K562 (cell line): ENCODE data around the gene MXRA7. TPM values are rescaled to one million over a fixed set of nuclear protein-coding genes. Genes with fewer than 3 reads are reported as not detected.

Experiments used
- ATAC-seq: fragments of 200-7000 bp; cut with Tn5 transposase; 3 replicates; pipeline ENCODE4 v1.9.1; 2020; ENCODE audit warnings: moderate library complexity
- BruUV-seq: library from RNA; stranded (reverse); fragments of 400-500 nt; replicated peaks from 2 replicates; lab custom pipeline; 2021; lab: Mats Ljungman, UMichigan
- CTCF ChIA-PET: fragments of 300-600 bp; formaldehyde crosslinking; extraction: SDS; loops from one replicate; lab custom pipeline; 2021; ENCODE audit warnings: low intra/inter-chr PET ratio; lab: Yijun Ruan, JAX
- POLR2A ChIA-PET: fragments of 300-600, 350-650 bp; sonication (Branson Sonifier 250); formaldehyde crosslinking; extraction: SDS; loops from one replicate; lab custom pipeline; 2021; ENCODE audit warnings: antibody characterized with exemption, inconsistent platforms; lab: Yijun Ruan, JAX
- DNase-seq, 4 experiments: peaks; one replicate each; pipeline versions ENCODE4 v3.0.0 to v3.0.0-alpha.2; 2011 to 2018; ENCODE audit warnings: low spot score in 3 of 4, mixed read lengths in 3 of 4; ENCODE audit errors: extremely low read depth in 1 of 4
- FAIRE-seq: peaks from 2 replicates; lab custom pipeline; 2011; peaks lifted over from hg19 to GRCh38; lab: Jason Lieb, UNC
- H2AFZ ChIP-seq: 2 replicates; pipeline ENCODE4 v1.6.0; 2011; ENCODE audit warnings: low read depth, low read length, control low read depth, inconsistent platforms
- H3K27ac ChIP-seq: fragments of 200-600 bp; 3 replicates; pipeline ENCODE4 v1.8.0; 2011; ENCODE audit warnings: low read depth, mild to moderate bottlenecking, control low read depth, inconsistent platforms, low read length, moderate library complexity, mixed read lengths; ENCODE audit errors: extremely low read depth
- H3K27me3 ChIP-seq, 2 experiments: fragments of 300-600 bp in 1 of 2; 2 replicates in 1 of 2; 3 replicates in 1 of 2; pipeline versions ENCODE4 v1.6.0 to v1.8.0; 2011; ENCODE audit warnings: inconsistent platforms in 2 of 2, low read length in 2 of 2, mild to moderate bottlenecking in 1 of 2, mixed read lengths in 1 of 2, moderate library complexity in 1 of 2; ENCODE audit not compliant: control insufficient read depth in 2 of 2, insufficient read depth in 2 of 2
- H3K36me3 ChIP-seq: fragments of 300-600 bp; 3 replicates; pipeline ENCODE4 v1.8.0; 2011; ENCODE audit warnings: mild to moderate bottlenecking, low read length, inconsistent platforms; ENCODE audit not compliant: control insufficient read depth, insufficient read depth
- H3K4me1 ChIP-seq, 2 experiments: fragments of 200-600 bp in 1 of 2; replicated peaks in 1 of 2; 2 replicates in 1 of 2; 3 replicates in 1 of 2; pipeline versions ENCODE4 v1.5.1 to v1.8.0; 2011; ENCODE audit warnings: inconsistent platforms in 2 of 2, low read length in 2 of 2, mild to moderate bottlenecking in 1 of 2, mixed read lengths in 1 of 2, moderate library complexity in 1 of 2; ENCODE audit not compliant: control insufficient read depth in 2 of 2, insufficient read depth in 2 of 2
- H3K4me2 ChIP-seq: 2 replicates; pipeline ENCODE4 v1.6.1; 2011; ENCODE audit warnings: low read length, control low read depth, inconsistent platforms, mixed read lengths; ENCODE audit not compliant: insufficient read depth
- H3K4me3 ChIP-seq: fragments of 200-600 bp; sonication (generic), shearing (Covaris generic); 2 replicates; pipeline ENCODE4 v1.5.1; 2016; ENCODE audit warnings: control low read depth, inconsistent platforms
- H3K79me2 ChIP-seq: fragments of 200-600 bp; 3 replicates; pipeline ENCODE4 v1.8.0; 2011; ENCODE audit warnings: low read length, inconsistent platforms; ENCODE audit not compliant: control insufficient read depth, insufficient read depth
- H3K9ac ChIP-seq, 2 experiments: 2 replicates each; pipeline versions ENCODE4 v1.6.0 to v1.6.1; 2011; ENCODE audit warnings: low read depth in 2 of 2, low read length in 2 of 2, control low read depth in 1 of 2, inconsistent platforms in 1 of 2, mild to moderate bottlenecking in 1 of 2, mixed read lengths in 1 of 2; ENCODE audit not compliant: insufficient read depth in 1 of 2
- H3K9me1 ChIP-seq: one replicate; pipeline ENCODE4 v1.6.0; 2011; ENCODE audit warnings: inconsistent platforms, mild to moderate bottlenecking, low read length, moderate library complexity; ENCODE audit not compliant: control insufficient read depth, insufficient read depth
- H3K9me3 ChIP-seq: replicated peaks from 2 replicates; pipeline ENCODE4 v1.5.1; 2011; ENCODE audit warnings: low read depth, low read length, inconsistent platforms; ENCODE audit not compliant: control insufficient read depth, insufficient read depth
- H4K20me1 ChIP-seq: replicated peaks from 2 replicates; pipeline ENCODE4 v1.6.1; 2011; ENCODE audit warnings: low read length, inconsistent platforms, mixed read lengths; ENCODE audit not compliant: control insufficient read depth, insufficient read depth
- CREB1 ChIP-seq, 2 experiments: sonication (generic) in 1 of 2; formaldehyde crosslinking in 1 of 2; IDR thresholded peaks; 2 replicates each; pipeline versions ENCODE4 v1.6.1 to v1.8.0; 2012 to 2022; ENCODE audit warnings: inconsistent platforms in 1 of 2, mild to moderate bottlenecking in 1 of 2, missing genetic modification reagents in 1 of 2, moderate library complexity in 1 of 2
- GABPB2 ChIP-seq: fragments of 250-450 bp; sonication (Bioruptor Pico); conservative IDR thresholded peaks from 2 replicates; pipeline ENCODE4 v1.5.1; 2021; ENCODE audit warnings: mild to moderate bottlenecking
- HDAC1 ChIP-seq, 2 experiments: fragments of 450-650 bp; IDR thresholded peaks; 2 replicates each; pipeline ENCODE4 v1.6.1; 2016 to 2017; ENCODE audit warnings: inconsistent platforms in 1 of 2, mild to moderate bottlenecking in 1 of 2, moderate library complexity in 1 of 2
- HDAC6 ChIP-seq: IDR thresholded peaks from 2 replicates; pipeline ENCODE4 v1.6.1; 2012; ENCODE audit warnings: low read depth, mild to moderate bottlenecking, control low read depth, inconsistent platforms, low read length, moderate library complexity
- KDM1A ChIP-seq, 2 experiments: fragments of 450-650 bp; IDR thresholded peaks; 2 replicates each; pipeline ENCODE4 v1.6.1; 2016; ENCODE audit warnings: mild to moderate bottlenecking in 2 of 2
- NR3C1 ChIP-seq: sonication (generic); formaldehyde crosslinking; IDR thresholded peaks from 2 replicates; pipeline ENCODE4 v1.8.1; 2022; ENCODE audit warnings: missing genetic modification reagents
- PCBP2 ChIP-seq: fragments of 200-400 bp; formaldehyde crosslinking; IDR thresholded peaks from 2 replicates; pipeline ENCODE4 v1.6.1; 2018; ENCODE audit warnings: low read length, low read depth, mild to moderate bottlenecking, moderate library complexity; ENCODE audit not compliant: poor library complexity, severe bottlenecking
- RCOR1 ChIP-seq, 2 experiments: IDR thresholded peaks; 2 replicates each; pipeline ENCODE4 v1.6.1; 2012; ENCODE audit warnings: low read depth in 2 of 2, low read length in 2 of 2, borderline replicate concordance in 1 of 2, improper control_type of control experiment in 1 of 2
- RFX1 ChIP-seq: fragments of 450-650 bp; IDR thresholded peaks from 2 replicates; pipeline ENCODE4 v1.6.1; 2016; ENCODE audit warnings: mild to moderate bottlenecking, moderate library complexity
- ZBTB43 ChIP-seq: sonication (generic); formaldehyde crosslinking; IDR thresholded peaks from 2 replicates; pipeline ENCODE4 v1.8.0; 2023; ENCODE audit warnings: mild to moderate bottlenecking, missing genetic modification reagents
- ZC3H11A ChIP-seq: IDR thresholded peaks from 2 replicates; pipeline ENCODE4 v1.6.1; 2012; ENCODE audit warnings: low read depth, low read length, improper control_type of control experiment
- ZKSCAN1 ChIP-seq: fragments of 150-350 bp; IDR thresholded peaks from 2 replicates; pipeline ENCODE4 v1.6.1; 2016; ENCODE audit warnings: low read depth, low read length
- ZNF23 ChIP-seq: fragments of 250-450 bp; sonication (Bioruptor Pico); IDR thresholded peaks from 2 replicates; pipeline ENCODE4 v1.4.0; 2020; ENCODE audit warnings: mild to moderate bottlenecking
- ZNF384 ChIP-seq: IDR thresholded peaks from 2 replicates; pipeline ENCODE4 v1.6.1; 2012; ENCODE audit warnings: low read depth, low read length, improper control_type of control experiment
- ZNF699 ChIP-seq: fragments of 250-450 bp; sonication (Bioruptor Pico); IDR thresholded peaks from 2 replicates; pipeline ENCODE4 v1.8.0; 2021; ENCODE audit warnings: mild to moderate bottlenecking, moderate library complexity; ENCODE audit not compliant: insufficient replicate concordance
- WGBS: fragments of 100-300 bp; shearing (Covaris generic); methylation state at CpG from one replicate; pipeline ENCODE4 v1.1.6; 2016; ENCODE audit warnings: low coverage, mixed read lengths; ENCODE audit not compliant: insufficient coverage; ENCODE audit errors: missing lambda C conversion rate; 5-methylcytosine and 5-hydroxymethylcytosine counted together
- in situ Hi-C: fragments of 300-500 bp; cut with MboI; formaldehyde crosslinking; loops from 4 replicates; pipeline ENCODE4 v1.15.0; 2018; ENCODE audit warnings: inconsistent platforms, mixed read lengths
- intact Hi-C: fragments of 100-400 bp; cut with micrococcal nuclease; formaldehyde crosslinking; loops from 2 replicates; pipeline ENCODE4 v1.14.2; 2022
- polyA plus RNA-seq, 8 experiments: library from polyadenylated mRNA; depleted of rRNA in 4 of 8; stranded (reverse) in 5 of 8; unstranded in 3 of 8; fragments of >200 nt; fragmentation: Nextera tagmentation in 2 of 8; fragmentation: Illumina TruSeq in 1 of 8; extraction: Ambion mirVana in 2 of 8; extraction: Trizol in 1 of 8; gene quantifications; 2 replicates each; pipeline versions ENCODE4 v1.2.1 to v1.2.3, GENCODE V29; 2011 to 2014; ENCODE audit warnings: inconsistent platforms in 1 of 8, missing spikeins in 1 of 8
- total RNA-seq, 7 experiments: library from RNA; depleted of rRNA in 6 of 7; stranded (reverse); fragments of >200 nt in 6 of 7; fragmentation: Illumina TruSeq in 2 of 7; extraction: Trizol in 2 of 7; gene quantifications; 2 replicates each; pipeline versions ENCODE4 v1.2.1 to v1.2.3, GENCODE V29; 2011 to 2021; ENCODE audit warnings: low replicate concordance in 1 of 7
- TF ChIP-seq, protein P1 (sequence below), 2 experiments: fragments of 450-650 bp; IDR thresholded peaks; 2 replicates each; pipeline ENCODE4 v1.6.1; 2016
- TF ChIP-seq, protein P2 (sequence below): sonication (generic); formaldehyde crosslinking; IDR thresholded peaks from 2 replicates; pipeline ENCODE4 v1.8.1; 2023; ENCODE audit warnings: mild to moderate bottlenecking, missing genetic modification reagents

MXRA7 gene
- total and polyA plus RNA-seq, 9 of the 15 experiments (the other 6 are each of a cell fraction or from before 2014, with no cell fraction given) = 2.6 to 38.4 (median 14.3) TPM

DNA sequence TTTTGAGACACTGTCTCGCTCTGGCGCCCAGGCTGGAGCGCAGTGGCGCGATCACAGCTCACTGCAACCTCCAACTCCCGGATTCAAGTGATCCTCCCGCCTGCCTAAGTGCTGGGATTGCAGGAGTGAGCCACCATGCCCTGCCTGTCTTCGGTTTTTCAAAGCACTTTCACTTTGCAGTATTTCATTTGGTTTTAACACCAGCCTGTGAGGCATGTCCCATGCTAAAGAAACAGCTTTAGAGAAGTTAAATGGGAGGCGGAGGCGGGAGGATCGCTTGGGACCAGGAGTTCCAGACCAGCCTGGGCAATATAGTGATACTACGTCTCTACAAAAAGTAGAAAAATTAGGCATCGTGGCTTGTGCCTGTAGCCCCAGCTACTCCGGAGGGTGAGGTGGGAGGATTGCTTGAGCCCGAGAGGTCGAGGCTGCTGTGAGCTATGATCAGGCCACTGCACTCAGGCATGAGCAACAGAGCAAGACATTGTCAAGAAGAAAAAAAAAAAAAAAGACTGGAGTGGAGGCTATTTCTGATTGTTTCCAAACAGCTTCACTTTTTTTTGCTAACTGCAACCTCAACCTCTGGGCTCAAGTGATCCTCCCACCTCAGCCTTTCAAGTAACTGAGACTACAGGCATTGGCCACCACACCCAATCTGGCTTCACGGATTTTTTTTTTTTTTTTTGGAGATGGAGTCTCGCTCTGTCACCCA is 17.1 kb upstream of the MXRA7 start:
- peak overlapping the region; percentile 91 to 99 for H3K9ac ChIP-seq
- in situ Hi-C loops (no loop called here), intact Hi-C loops (loop anchor here (5.0 kb wide), 1 partner anchor 86 kb away; the partner anchor contains the start of gene ST6GALNAC1)
- DNase-seq = peak in 1 of 4 experiments; percentile 28
- ChIA-PET POLR2A (interaction anchor here (0.6 to 5.1 kb wide), 7 partner anchors 8 to 328 kb away, joined by 3 to 75 read pairs (median 4); partner anchors contain the start of genes MFSD11, MXRA7 and SRSF2), CTCF (interaction anchor here (1.1 kb wide), 1 partner anchor 8 kb away, joined by 3 read pairs; no protein-coding TSS in a partner anchor)
- peak overlapping the region; percentile 96 for H3K27ac ChIP-seq
- no peak overlapping the region for H2AFZ ChIP-seq
- 9% methylated on average over 17 of the region's 18 CpGs for WGBS
- H3K79me2 ChIP-seq = peaks cover 79% of the 10 kb centered on the region
- ATAC-seq = no peak
- FAIRE-seq = peak; percentile 15
- H4K20me1 ChIP-seq = 0 out of 2 replicates have a peak, but pooled peaks cover 4% of the 10 kb centered on the region
- H3K27me3 ChIP-seq = no peaks in the 10 kb centered on the region
- H3K9me1 ChIP-seq = no peaks in the 10 kb centered on the region
- peaks cover 54% of the 10 kb centered on the region for H3K36me3 ChIP-seq
- H3K4me2 ChIP-seq = peak overlapping the region; percentile 85
- no peaks in the 10 kb centered on the region; the same call in 1 of the 2 replicates for H3K9me3 ChIP-seq
- H3K4me3 ChIP-seq = peak overlapping the region; percentile 82
- no TSS peak for BruUV-seq
- H3K4me1 ChIP-seq = peaks cover 23 to 40% of the 10 kb centered on the region in 2 experiments; a peak in 4 of 5 replicates
- TF ChIP-seq RFX1 (no peak), HDAC1 (IDR thresholded peaks at IDR 0.05) (peak in 1 of 2 experiments; percentile 25; a peak in 1 of 4 replicates), KDM1A (IDR thresholded peaks at IDR 0.05) (peak in 1 of 2 experiments; percentile 67; a peak in 1 of 4 replicates), ZNF384 (peak; percentile 57), GABPB2 (CRISPR knock-in tag) (no peak), ZC3H11A (no peak), ZNF699 (CRISPR knock-in tag) (no peak), ZBTB43 (CRISPR knock-in tag) (no peak), PCBP2 (no peak), RCOR1 (IDR thresholded peaks at IDR 0.05; ENCODE audit: borderline replicate concordance in 1 of 2, low read depth in 2 of 2, low read length in 2 of 2) (0 out of 4 replicates have a peak, but pooled peaks of 1 of the 2 experiments have one; percentile 10), CREB1 (IDR thresholded peaks at IDR 0.05) (no peak), CREB1 (CRISPR knock-in tag; IDR thresholded peaks at IDR 0.05) (no peak), ZNF23 (CRISPR knock-in tag) (no peak), HDAC6 (no peak), ZKSCAN1 (no peak), NR3C1 (CRISPR knock-in tag) (no peak)
- TF ChIP-seq, protein P1, sequence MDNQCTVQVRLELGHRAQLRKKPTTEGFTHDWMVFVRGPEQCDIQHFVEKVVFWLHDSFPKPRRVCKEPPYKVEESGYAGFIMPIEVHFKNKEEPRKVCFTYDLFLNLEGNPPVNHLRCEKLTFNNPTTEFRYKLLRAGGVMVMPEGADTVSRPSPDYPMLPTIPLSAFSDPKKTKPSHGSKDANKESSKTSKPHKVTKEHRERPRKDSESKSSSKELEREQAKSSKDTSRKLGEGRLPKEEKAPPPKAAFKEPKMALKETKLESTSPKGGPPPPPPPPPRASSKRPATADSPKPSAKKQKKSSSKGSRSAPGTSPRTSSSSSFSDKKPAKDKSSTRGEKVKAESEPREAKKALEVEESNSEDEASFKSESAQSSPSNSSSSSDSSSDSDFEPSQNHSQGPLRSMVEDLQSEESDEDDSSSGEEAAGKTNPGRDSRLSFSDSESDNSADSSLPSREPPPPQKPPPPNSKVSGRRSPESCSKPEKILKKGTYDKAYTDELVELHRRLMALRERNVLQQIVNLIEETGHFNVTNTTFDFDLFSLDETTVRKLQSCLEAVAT (IDR thresholded peaks at IDR 0.05) = peak in 1 of 2 experiments; percentile 50; a peak in 1 of 4 replicates
- TF ChIP-seq, protein P2, sequence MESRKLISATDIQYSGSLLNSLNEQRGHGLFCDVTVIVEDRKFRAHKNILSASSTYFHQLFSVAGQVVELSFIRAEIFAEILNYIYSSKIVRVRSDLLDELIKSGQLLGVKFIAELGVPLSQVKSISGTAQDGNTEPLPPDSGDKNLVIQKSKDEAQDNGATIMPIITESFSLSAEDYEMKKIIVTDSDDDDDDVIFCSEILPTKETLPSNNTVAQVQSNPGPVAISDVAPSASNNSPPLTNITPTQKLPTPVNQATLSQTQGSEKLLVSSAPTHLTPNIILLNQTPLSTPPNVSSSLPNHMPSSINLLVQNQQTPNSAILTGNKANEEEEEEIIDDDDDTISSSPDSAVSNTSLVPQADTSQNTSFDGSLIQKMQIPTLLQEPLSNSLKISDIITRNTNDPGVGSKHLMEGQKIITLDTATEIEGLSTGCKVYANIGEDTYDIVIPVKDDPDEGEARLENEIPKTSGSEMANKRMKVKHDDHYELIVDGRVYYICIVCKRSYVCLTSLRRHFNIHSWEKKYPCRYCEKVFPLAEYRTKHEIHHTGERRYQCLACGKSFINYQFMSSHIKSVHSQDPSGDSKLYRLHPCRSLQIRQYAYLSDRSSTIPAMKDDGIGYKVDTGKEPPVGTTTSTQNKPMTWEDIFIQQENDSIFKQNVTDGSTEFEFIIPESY (CRISPR knock-in tag) = peak; percentile 15; the same call in 1 of the 2 replicates
